Esophagus squamous epithelium (tissue), 5 donors: ENCODE measurements around the gene DUSP22. TPM values are rescaled to one million over a fixed set of nuclear protein-coding genes. Genes with fewer than 3 reads are reported as not detected.
"Not testable (repeated sequence)": the region's sequence is repeated elsewhere in the genome, so short reads cannot be mapped to it uniquely, and the experiment has no call there.

ENCODE experiments used
- DNase-seq: peaks from one replicate; lab custom pipeline; 2025; lab: John Stamatoyannopoulos, UW
- H3K27ac ChIP-seq, 4 donors: fragments of 200-600 bp; sonication (generic); one replicate each; pipeline ENCODE4 v1.5.1; 2016 to 2019; ENCODE audit warnings: mild to moderate bottlenecking in 1 of 4
- H3K27me3 ChIP-seq, 4 donors: fragments of 200-600 bp; sonication (generic); 1 replicate in 3 of 4; 2 replicates in 1 of 4; pipeline versions ENCODE4 v1.5.1 to v1.6.0; 2017 to 2021; ENCODE audit warnings: antibody characterized with exemption in 1 of 4
- H3K36me3 ChIP-seq, 3 donors: fragments of 200-600 bp; sonication (generic); one replicate each; pipeline ENCODE4 v1.5.1; 2016 to 2019
- H3K4me1 ChIP-seq, 3 donors: fragments of 200-600 bp; sonication (generic); one replicate each; pipeline ENCODE4 v1.5.1; 2017 to 2019
- H3K4me3 ChIP-seq, 4 donors: fragments of 200-600 bp; sonication (generic); 1 replicate in 3 of 4; 2 replicates in 1 of 4; pipeline ENCODE4 v1.5.1; 2016 to 2019; ENCODE audit warnings: mild to moderate bottlenecking in 2 of 4, moderate library complexity in 1 of 4
- H3K9me3 ChIP-seq, 3 donors: fragments of 200-600 bp; sonication (generic); one replicate each; pipeline ENCODE4 v1.5.1; 2016 to 2019
- CTCF ChIP-seq, 6 experiments: fragments of 450-650 bp in 4 of 6; fragments of 200-600 bp in 2 of 6; sonication (generic) in 2 of 6; IDR thresholded peaks; one replicate each; pipeline ENCODE4 v1.5.1; 2016 to 2019; ENCODE audit warnings: antibody characterized with exemption in 6 of 6, mild to moderate bottlenecking in 4 of 6, moderate library complexity in 4 of 6
- POLR2A ChIP-seq, 4 donors: fragments of 450-650 bp; IDR thresholded peaks; one replicate each; pipeline ENCODE4 v1.6.1; 2017; ENCODE audit warnings: antibody characterized with exemption in 4 of 4, mild to moderate bottlenecking in 4 of 4, moderate library complexity in 3 of 4
- WGBS, 2 donors: methylation state at CpG; one replicate each; pipeline ENCODE4 v1.1.5; 2018; 5-methylcytosine and 5-hydroxymethylcytosine counted together
- intact Hi-C: fragments of 100-400 bp; cut with DNase I; formaldehyde crosslinking; loops from one replicate; pipeline ENCODE4 v1.15.0; 2022
- total RNA-seq, 4 donors: library from RNA; depleted of rRNA; stranded (reverse); fragments of >200 nt; gene quantifications; one replicate each; pipeline ENCODE4 v1.1.0, GENCODE V29; 2016
- donor health status: DM: yes; HTN: yes; CAD: no.

The DUSP22 gene
- 10 to 100 TPM; 34.2 to 54.6 (median 45.2) TPM for total RNA-seq

- Histone ChIP-seq H3K4me3 (peak within 1 kb of the TSS; percentile 61 to 83 (median 66)), H3K9me3 (no peaks in the 10 kb centered on the region), H3K27ac (peak within 1 kb of the TSS; percentile 97 to 99 (median 97)), H3K27me3 (no peaks in the 10 kb centered on the region), H3K36me3 (no peaks in the 10 kb centered on the region), H3K4me1 (peaks cover 19 to 63% (median 34%) of the 10 kb centered on the region in 3 donors)
- 17 to 24% methylated on average over 27 to 37 of the region's 85 CpGs for WGBS, 2 donors
- TF ChIP-seq POLR2A (IDR thresholded peaks at IDR 0.05) (peak in 3 of 4 donors; percentile 52 to 92 (median 84)), CTCF (IDR thresholded peaks at IDR 0.05) (no peak)
- intact Hi-C loops, result no loop called here
- DNase-seq, result no peak
Observed at GRCh38 chr6:291697-292505, at the start of gene DUSP22. DUSP22 (plus strand) TSS chr6:292487; CDS start chr6:292540, 53 bp downstream.

GRCh38 chr6:246352-246751, 45.9 kb upstream of the DUSP22 start:
- Histone ChIP-seq H3K9me3 (peaks cover 0 to 5% (median 4%) of the 10 kb centered on the region in 3 donors), H3K4me1 (peaks cover 0 to under 1% (median 0%) of the 10 kb centered on the region in 3 donors), H3K4me3 (no peak overlapping the region), H3K27me3 (no peaks in the 10 kb centered on the region), H3K36me3 (no peaks in the 10 kb centered on the region), H3K27ac (no peak overlapping the region)
- intact Hi-C loops, result no loop called here
- TF ChIP-seq POLR2A (IDR thresholded peaks at IDR 0.05), result no peak
- no peak for DNase-seq
- 77 to 89% methylated on average over 5 to 8 of the region's 8 CpGs for WGBS, 2 donors

GRCh38 chr6:247351-247750, 44.9 kb upstream of the DUSP22 start:
- Histone ChIP-seq H3K27me3 (no peaks in the 10 kb centered on the region), H3K36me3 (no peaks in the 10 kb centered on the region), H3K4me3 (no peak overlapping the region), H3K4me1 (peaks cover 0 to 10% (median 1%) of the 10 kb centered on the region in 3 donors), H3K27ac (no peak overlapping the region), H3K9me3 (peaks cover 0 to 5% (median 4%) of the 10 kb centered on the region in 3 donors)
- TF ChIP-seq CTCF (IDR thresholded peaks at IDR 0.05), result no peak
- TF ChIP-seq POLR2A (IDR thresholded peaks at IDR 0.05), result no peak
- no peak for DNase-seq
- 92 to 95% methylated on average over 5 of the region's 5 CpGs for WGBS, 2 donors
- intact Hi-C loops, result no loop called here

- peaks cover 0 to 17% (median 8%) of the 10 kb centered on the region in 3 donors for H3K4me1 ChIP-seq
- H3K27ac ChIP-seq, DNase-seq, H3K4me3 ChIP-seq, H3K36me3 ChIP-seq, intact Hi-C loops, H3K9me3 ChIP-seq, H3K27me3 ChIP-seq: not testable (repeated sequence)
- WGBS, 2 donors, result 81 to 96% methylated on average over 6 of the region's 6 CpGs
Observed at GRCh38 chr6:248046-248445, 44.2 kb upstream of the DUSP22 start.

- no peak overlapping the region for H3K4me3 ChIP-seq
- DNase-seq, result no peak
- intact Hi-C loops, result no loop called here
- no peaks in the 10 kb centered on the region for H3K9me3 ChIP-seq
- TF ChIP-seq CTCF (IDR thresholded peaks at IDR 0.05) (no peak), POLR2A (IDR thresholded peaks at IDR 0.05) (no peak)
- no peaks in the 10 kb centered on the region for H3K36me3 ChIP-seq
- peaks cover 0 to 30% (median 17%) of the 10 kb centered on the region in 3 donors for H3K4me1 ChIP-seq
- H3K27ac ChIP-seq, result no peak overlapping the region
- H3K27me3 ChIP-seq, result no peaks in the 10 kb centered on the region
Observed at GRCh38 chr6:250676-251075, 41.6 kb upstream of the DUSP22 start.

- TF ChIP-seq POLR2A (IDR thresholded peaks at IDR 0.05), result no peak
- TF ChIP-seq CTCF (IDR thresholded peaks at IDR 0.05), result no peak
- no peak for DNase-seq
- 43 to 48% methylated on average over 2 of the region's 2 CpGs for WGBS, 2 donors
- Histone ChIP-seq H3K36me3 (no peaks in the 10 kb centered on the region), H3K27me3 (no peaks in the 10 kb centered on the region), H3K27ac (peak overlapping the region in 3 of 4 donors; percentile 36 to 60 (median 57)), H3K9me3 (no peaks in the 10 kb centered on the region), H3K4me3 (no peak overlapping the region), H3K4me1 (peaks cover 0 to 36% (median 17%) of the 10 kb centered on the region in 3 donors)
- intact Hi-C loops, result no loop called here
Observed at GRCh38 chr6:251920-252319, 40.4 kb upstream of the DUSP22 start.
